Thyroid gland (tissue), 4 donors: ENCODE data around the gene WDPCP. TPM values are rescaled to one million over a fixed set of nuclear protein-coding genes. Genes with fewer than 3 reads are reported as not detected.

Experiments
- DNase-seq, 2 donors: peaks; one replicate each; pipeline ENCODE4 v3.0.0-alpha.2; 2019
- H3K27ac ChIP-seq, 3 donors: fragments of 200-600 bp; sonication (generic); 1 replicate in 2 of 3; 2 replicates in 1 of 3; pipeline ENCODE4 v1.5.1; 2016 to 2019; ENCODE audit warnings: mild to moderate bottlenecking in 1 of 3, moderate library complexity in 1 of 3
- H3K27me3 ChIP-seq: fragments of 200-600 bp; sonication (generic); one replicate; pipeline ENCODE4 v1.5.1; 2019
- H3K36me3 ChIP-seq, 2 donors: fragments of 200-600 bp; sonication (generic); one replicate each; pipeline ENCODE4 v1.5.1; 2016 to 2019
- H3K4me1 ChIP-seq, 2 donors: fragments of 200-600 bp; sonication (generic); one replicate each; pipeline ENCODE4 v1.5.1; 2017 to 2019
- H3K4me3 ChIP-seq, 3 donors: fragments of 200-600 bp; sonication (generic); replicated peaks in 1 of 3; 1 replicate in 2 of 3; 2 replicates in 1 of 3; pipeline ENCODE4 v1.5.1; 2016; ENCODE audit warnings: mild to moderate bottlenecking in 1 of 3
- H3K9me3 ChIP-seq: fragments of 200-600 bp; sonication (generic); one replicate; pipeline ENCODE4 v1.5.1; 2017
- POLR2A ChIP-seq, 2 donors: fragments of 450-650 bp; IDR thresholded peaks; one replicate each; pipeline ENCODE4 v1.6.1; 2017; ENCODE audit warnings: antibody characterized with exemption in 2 of 2, mild to moderate bottlenecking in 2 of 2, moderate library complexity in 1 of 2
- WGBS, 2 donors: methylation state at CpG; one replicate each; pipeline ENCODE4 v1.1.5; 2017; 5-methylcytosine and 5-hydroxymethylcytosine counted together
- intact Hi-C: fragments of 100-400 bp; cut with DNase I; formaldehyde crosslinking; loops from one replicate; pipeline ENCODE4 v1.15.1; 2023
- total RNA-seq, 4 donors: library from RNA; depleted of rRNA; stranded (reverse); fragments of >200 nt; gene quantifications; one replicate each; pipeline ENCODE4 v1.2.3, GENCODE V29; 2016
- TF ChIP-seq, protein P1 (sequence below), 6 experiments: fragments of 200-600 bp in 3 of 6; fragments of 450-650 bp in 3 of 6; sonication (generic) in 3 of 6; IDR thresholded peaks; one replicate each; pipeline ENCODE4 v1.5.1; 2016 to 2019; ENCODE audit warnings: antibody characterized with exemption in 6 of 6, mild to moderate bottlenecking in 2 of 6, inconsistent platforms in 1 of 6, moderate library complexity in 1 of 6

WDPCP gene
- total RNA-seq, 4 donors from 2014 or later, result 18.3 to 33.1 (median 22.0) TPM

DNA sequence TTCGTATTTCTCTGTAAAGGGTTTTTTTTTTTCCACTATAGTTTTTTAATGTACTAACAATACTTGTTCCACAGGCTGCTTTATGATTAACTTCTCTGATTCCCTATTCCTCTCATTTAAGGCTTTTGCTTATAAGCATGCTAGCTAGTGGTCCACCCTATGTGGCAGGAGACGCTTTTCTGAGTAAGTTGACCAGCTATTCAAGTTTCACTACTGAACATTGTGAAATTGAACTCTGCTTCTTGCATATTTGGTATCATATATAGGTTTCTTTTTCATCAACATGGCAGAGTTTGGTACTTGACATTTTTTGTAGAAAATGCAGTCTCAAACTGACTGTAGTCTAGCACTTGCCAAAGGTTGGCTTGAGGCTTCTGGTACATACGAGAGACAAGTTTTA, 463.4 kb downstream of the WDPCP start:
- Histone ChIP-seq H3K4me3 (no peak overlapping the region), H3K9me3 (no peaks in the 10 kb centered on the region), H3K4me1 (no peaks in the 10 kb centered on the region), H3K27me3 (no peaks in the 10 kb centered on the region), H3K27ac (no peak overlapping the region), H3K36me3 (no peaks in the 10 kb centered on the region)
- no peak for DNase-seq
- TF ChIP-seq, protein P1, sequence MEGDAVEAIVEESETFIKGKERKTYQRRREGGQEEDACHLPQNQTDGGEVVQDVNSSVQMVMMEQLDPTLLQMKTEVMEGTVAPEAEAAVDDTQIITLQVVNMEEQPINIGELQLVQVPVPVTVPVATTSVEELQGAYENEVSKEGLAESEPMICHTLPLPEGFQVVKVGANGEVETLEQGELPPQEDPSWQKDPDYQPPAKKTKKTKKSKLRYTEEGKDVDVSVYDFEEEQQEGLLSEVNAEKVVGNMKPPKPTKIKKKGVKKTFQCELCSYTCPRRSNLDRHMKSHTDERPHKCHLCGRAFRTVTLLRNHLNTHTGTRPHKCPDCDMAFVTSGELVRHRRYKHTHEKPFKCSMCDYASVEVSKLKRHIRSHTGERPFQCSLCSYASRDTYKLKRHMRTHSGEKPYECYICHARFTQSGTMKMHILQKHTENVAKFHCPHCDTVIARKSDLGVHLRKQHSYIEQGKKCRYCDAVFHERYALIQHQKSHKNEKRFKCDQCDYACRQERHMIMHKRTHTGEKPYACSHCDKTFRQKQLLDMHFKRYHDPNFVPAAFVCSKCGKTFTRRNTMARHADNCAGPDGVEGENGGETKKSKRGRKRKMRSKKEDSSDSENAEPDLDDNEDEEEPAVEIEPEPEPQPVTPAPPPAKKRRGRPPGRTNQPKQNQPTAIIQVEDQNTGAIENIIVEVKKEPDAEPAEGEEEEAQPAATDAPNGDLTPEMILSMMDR (IDR thresholded peaks at IDR 0.05), result no peak
- no peak for TF ChIP-seq POLR2A (IDR thresholded peaks at IDR 0.05)
- intact Hi-C loops, result no loop called here
- 92 to 94% methylated on average over 3 of the region's 3 CpGs for WGBS, 2 donors

DNA sequence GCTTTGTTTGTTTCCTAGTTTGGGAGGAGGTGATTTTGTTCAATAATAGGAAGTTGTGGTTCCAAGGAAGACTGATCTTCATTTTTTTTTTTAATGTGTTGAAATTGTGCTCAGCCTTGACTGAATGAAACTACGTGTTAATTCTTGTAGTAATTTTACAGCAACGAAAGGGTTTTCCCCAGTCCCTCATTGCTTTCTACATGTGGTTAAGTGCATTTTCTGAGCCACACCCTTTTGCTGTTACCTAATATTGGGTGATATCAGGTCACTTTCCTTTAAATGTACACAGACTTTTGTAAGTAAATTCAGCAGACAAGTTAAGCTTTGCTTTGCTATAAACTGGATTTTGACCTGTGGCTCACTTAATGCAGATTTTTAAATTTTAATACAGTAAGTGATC, 464.1 kb downstream of the WDPCP start:
- no peaks in the 10 kb centered on the region for H3K4me1 ChIP-seq
- intact Hi-C loops, result no loop called here

GRCh38 chr2:63122921-63123320, 465.4 kb downstream of the WDPCP start:
- TF ChIP-seq POLR2A (IDR thresholded peaks at IDR 0.05), result no peak
- TF ChIP-seq, protein P1 (IDR thresholded peaks at IDR 0.05), result no peak
- no peak overlapping the region for H3K27ac ChIP-seq
- H3K36me3 ChIP-seq, result no peaks in the 10 kb centered on the region
- DNase-seq, result no peak
- no peak overlapping the region for H3K4me3 ChIP-seq
- H3K27me3 ChIP-seq, result no peaks in the 10 kb centered on the region
- WGBS, 2 donors, result 91 to 93% methylated on average over 3 of the region's 3 CpGs
- intact Hi-C loops, result no loop called here
- H3K4me1 ChIP-seq, result no peaks in the 10 kb centered on the region
- no peaks in the 10 kb centered on the region for H3K9me3 ChIP-seq

More for the DNA sequence above, 464.1 kb downstream of the WDPCP start:
- no peaks in the 10 kb centered on the region for H3K36me3 ChIP-seq
- no peak overlapping the region for H3K4me3 ChIP-seq
- TF ChIP-seq, protein P1 (IDR thresholded peaks at IDR 0.05), result no peak
- TF ChIP-seq POLR2A (IDR thresholded peaks at IDR 0.05), result no peak
- H3K27me3 ChIP-seq, result no peaks in the 10 kb centered on the region
- no peak overlapping the region for H3K27ac ChIP-seq
- no peak for DNase-seq
- 75 to 85% methylated on average over 2 of the region's 2 CpGs for WGBS, 2 donors
- no peaks in the 10 kb centered on the region for H3K9me3 ChIP-seq

GRCh38 chr2:63121055-63121834, 467.0 kb downstream of the WDPCP start:
- DNase-seq, result no peak
- H3K9me3 ChIP-seq, result no peaks in the 10 kb centered on the region
- TF ChIP-seq POLR2A (IDR thresholded peaks at IDR 0.05), result no peak
- TF ChIP-seq, protein P1 (IDR thresholded peaks at IDR 0.05), result no peak
- no peaks in the 10 kb centered on the region for H3K27me3 ChIP-seq
- H3K4me3 ChIP-seq, result no peak overlapping the region
- H3K27ac ChIP-seq, result no peak overlapping the region
- no peaks in the 10 kb centered on the region for H3K36me3 ChIP-seq
- intact Hi-C loops, result no loop called here
- WGBS, 2 donors, result 94 to 97% methylated on average over 5 of the region's 5 CpGs
- H3K4me1 ChIP-seq, result no peaks in the 10 kb centered on the region

DNA sequence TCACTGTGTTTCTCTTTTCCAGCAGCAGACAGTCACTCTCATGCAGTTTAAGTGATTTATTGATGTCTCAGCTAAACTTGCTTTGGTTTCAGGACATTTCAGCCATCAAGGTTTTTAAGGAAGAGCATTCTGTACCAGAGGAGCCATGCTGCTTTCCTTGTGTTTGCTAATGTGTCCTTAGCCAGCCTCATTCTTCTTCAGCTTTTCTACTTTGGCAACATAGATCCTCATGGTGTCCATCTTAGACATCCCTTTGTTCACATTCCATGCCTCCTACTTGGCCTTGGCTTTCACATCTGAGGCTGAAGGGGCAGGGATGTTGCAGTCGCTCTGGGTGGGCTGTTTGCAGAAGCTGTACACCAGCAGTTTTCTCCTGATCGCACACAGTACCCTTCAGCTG, 469.5 kb downstream of the WDPCP start:
- Histone ChIP-seq H3K27me3 (no peaks in the 10 kb centered on the region), H3K4me1 (no peaks in the 10 kb centered on the region), H3K36me3 (no peaks in the 10 kb centered on the region), H3K4me3 (no peak overlapping the region), H3K27ac (no peak overlapping the region), H3K9me3 (no peaks in the 10 kb centered on the region)
- intact Hi-C loops, result no loop called here
- WGBS, 2 donors, result 97 to 100% methylated on average over 2 of the region's 2 CpGs
- no peak for DNase-seq
- TF ChIP-seq, protein P1 (IDR thresholded peaks at IDR 0.05), result no peak
- no peak for TF ChIP-seq POLR2A (IDR thresholded peaks at IDR 0.05)
